HG02870 (cell line): ENCODE data around the gene SNX33.
"Not testable (repeated sequence)": the region's sequence is repeated elsewhere in the genome, so short reads cannot be mapped to it uniquely, and the experiment has no call there.

Source experiments
- ATAC-seq: cut with Tn5 transposase; IDR thresholded peaks from one replicate; pipeline ENCODE4 v1.9.1; 2021; ENCODE audit warnings: mild to moderate bottlenecking, moderate library complexity; ENCODE audit not compliant: unreplicated experiment

The SNX33 gene

DNA sequence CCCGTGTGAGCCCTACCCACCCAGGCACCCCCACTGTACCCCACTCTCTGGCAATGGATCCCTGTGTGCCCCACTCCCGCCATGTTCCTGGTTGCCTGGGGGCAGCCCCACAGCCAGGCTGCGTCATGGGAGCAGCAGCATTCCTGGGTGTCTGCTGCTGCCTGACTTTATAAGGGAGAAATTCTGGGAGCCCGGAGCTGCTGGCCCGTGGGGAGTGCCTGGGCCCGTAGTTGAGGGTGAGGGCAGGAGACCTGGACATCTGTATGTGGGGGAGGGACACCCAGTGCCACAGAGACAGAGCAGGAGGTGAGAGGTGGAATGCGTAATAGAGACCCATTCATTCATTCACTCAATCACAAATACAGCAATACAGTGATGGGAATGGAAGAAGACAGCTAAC, 49.8 kb downstream of the SNX33 start:
- no peak for ATAC-seq

DNA sequence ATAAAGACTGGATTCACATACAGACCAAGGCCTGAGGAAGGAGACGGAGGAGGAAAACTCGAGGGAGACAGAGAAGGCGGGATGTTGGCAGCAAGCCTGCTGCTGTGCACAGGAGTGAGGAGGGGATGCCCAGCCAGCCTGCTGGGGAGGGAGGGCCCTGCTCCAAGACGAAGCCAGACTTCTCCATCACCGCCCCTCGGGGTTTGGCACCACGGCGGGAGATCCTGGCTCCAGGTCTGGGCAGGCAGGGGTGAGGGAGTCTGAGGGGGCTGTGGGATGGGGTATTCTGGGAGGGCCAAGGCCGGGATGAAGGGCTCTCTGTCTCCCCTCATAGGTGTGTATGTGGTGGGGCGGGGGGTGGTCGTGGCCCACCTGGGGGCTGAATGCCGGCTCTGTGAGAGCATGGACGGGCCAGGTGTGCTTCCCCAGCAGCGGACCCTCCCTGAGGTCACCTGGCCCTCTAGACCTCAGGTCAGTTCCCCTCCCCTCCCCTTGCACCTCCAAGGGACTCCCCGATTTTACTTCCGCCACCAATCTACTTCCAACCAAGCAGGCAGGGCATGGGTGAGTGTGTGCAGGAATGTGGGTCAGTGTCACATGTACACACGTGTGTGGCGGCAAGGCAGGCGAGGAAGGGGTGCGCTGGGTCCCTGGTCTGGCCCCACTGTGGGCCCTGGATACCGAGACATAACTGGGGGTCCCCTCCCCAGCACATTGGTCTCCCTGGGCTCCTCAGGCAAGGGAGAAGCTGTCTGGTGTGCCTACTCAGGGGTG, 50.4 kb downstream of the SNX33 start:
- not testable (repeated sequence) for ATAC-seq

DNA sequence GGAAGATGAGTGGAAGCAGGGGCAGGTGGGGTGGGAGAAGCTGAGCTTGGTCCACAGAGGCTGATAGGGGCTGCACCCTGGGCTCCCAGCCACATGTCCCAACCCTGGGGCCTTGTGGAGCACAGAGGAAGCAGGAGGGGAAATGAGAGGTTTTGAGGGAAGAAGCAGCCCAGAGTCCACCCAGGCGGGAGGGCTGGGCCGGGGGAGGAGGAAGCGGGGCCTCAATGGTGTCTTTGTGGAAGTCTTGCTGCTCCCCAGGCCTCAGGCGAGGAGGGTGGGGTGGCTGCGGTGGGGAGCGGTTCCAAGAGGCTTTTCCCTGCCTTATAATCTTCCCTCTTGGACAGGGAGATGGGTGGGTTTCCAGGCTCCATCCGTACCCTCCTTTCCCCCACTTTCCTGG, 51.8 kb downstream of the SNX33 start:
- ATAC-seq = not testable (repeated sequence)

DNA sequence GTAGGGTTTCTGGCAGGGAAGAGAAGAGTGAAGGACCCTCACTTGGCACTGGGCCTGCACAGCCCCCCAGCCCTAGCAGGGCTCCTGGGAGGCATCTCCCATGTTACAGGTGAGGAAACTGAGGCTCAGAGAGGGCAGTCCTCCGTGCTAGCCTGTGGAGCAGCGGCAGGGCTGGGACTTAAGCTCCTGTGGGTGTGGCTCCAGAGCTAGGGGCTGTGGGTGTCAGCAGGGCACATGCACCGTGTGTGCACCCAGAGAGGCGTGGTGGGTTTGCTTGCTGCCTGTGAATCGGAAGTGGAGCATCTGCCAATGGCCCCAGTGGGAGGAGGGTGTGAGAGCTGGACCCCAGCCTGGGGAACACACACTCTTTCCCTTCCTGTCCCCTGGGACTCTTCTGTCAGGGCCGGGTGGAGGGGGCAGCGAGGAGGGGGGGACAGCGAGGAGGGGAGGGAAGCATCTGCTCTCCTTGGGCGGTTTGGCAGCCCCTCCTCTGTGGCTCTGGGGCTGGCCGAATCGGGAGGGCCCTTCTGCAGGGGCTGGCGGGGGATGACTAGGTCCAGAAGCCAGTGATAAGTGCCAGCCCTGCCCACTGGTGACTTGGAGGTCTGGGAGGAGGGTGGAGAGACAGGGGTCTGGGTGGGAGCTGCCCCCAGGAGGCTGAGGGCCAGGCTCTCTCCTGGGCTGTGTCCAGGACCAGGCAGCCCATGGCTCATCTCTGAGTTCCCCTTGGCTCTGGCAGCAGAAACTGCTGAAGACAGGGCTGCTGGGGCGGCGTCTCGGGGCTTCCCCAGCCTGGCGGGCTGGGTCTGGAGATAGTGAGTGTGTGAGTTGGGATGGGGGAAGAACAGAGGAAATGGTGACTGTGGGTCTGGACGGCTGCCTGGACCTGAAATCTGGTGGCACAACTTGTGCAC, 52.5 kb downstream of the SNX33 start:
- not testable (repeated sequence) for ATAC-seq

GRCh38 chr15:75701071-75702003, 53.6 kb downstream of the SNX33 start:
- ATAC-seq = not testable (repeated sequence)

DNA sequence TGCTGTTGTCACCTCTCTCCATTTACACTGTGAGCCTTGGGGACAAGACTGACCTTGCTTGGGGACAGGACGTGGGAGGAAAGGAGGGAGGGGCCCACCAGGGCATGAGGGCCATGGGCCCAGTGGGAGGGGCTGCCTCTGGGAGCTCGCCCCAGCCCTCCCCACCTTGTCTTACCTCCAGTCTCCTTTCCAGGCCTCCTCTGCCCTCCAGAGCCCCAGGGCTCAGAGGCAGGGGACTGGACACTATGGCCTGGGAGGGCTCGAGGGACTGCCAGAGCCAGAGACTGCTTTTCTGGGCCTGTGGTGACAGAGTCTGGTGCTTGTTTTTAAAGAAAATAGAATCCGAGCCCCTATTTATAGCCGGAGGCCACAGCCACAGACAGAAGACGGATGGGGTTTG, 54.7 kb downstream of the SNX33 start:
- ATAC-seq = no peak

DNA sequence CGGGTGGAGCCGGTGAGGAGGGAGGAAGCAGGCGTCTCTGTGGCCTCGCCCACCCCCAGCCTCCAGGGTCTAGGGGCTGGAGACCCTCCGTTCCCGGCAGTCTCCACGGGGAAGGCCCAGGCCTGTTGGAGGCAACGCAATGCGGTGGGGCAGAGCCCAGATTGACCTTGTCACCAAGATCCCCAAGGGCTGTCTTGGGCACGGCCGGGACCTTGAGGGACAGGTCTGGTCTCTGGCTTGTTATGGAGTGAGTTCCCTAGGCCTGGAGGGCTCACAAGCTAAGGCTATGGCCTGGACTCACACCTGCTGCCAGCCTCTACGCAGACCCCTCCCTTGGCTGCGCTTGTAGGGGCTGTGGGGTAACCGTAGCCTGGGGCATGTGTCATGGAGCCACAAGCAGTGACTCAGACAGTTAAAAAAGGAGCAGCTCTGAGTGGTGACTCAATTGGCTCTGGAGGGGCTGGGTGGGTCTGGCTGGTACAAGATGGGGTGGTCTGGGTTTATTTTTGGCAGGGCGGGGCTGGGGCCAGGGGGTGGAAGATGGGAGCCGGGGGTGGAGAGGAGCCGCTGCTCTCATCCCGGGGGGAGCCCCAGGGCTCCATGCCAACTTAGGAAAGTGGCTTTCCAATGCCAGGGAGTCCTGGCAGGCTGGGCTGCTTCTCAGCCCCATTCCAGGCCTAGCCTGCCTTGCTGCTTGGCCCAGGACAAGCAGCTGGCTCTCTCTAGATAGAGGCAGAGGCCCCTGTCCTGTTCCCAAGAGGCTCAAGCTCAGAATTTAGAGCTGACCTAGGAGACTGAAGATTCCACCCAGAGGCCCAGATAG, 55.9 kb downstream of the SNX33 start:
- not testable (repeated sequence) for ATAC-seq

DNA sequence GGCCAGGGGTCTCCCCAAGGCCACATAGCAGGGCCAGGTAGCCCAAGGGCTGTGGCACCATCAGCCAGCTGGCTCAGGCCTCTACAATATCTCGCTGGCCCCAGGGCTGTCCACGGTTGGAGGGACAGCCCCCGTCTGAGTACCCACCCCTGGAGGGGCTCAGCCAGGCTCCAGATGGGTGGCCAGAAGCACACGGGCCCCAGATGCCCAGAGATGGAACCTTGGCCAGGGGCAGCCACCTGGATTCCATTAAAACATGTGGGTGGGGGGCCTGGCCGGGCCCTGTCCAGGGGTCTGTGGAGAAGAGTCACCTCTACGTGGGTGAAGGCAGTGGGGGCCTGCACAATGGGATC, 56.5 kb downstream of the SNX33 start:
- ATAC-seq = no peak

DNA sequence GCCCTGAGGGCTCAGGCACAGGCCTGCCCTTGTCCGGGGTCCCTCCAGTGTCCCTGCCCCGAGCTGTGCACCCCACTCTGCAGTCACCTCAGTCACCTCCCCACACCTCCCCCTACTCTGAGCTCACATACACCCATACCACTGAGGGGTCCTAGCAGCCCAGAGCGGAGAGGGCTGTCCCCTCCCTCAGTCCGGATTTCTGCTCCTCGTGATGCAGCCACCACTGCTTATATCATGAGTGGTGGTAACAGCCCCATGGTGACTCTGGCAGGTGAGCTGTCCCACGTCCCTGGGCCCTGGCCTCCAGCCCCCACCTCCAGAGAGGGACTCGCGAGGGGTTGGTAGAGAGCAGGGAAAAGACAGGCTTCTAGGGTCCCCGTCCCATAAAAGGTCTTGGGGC, 56.9 kb downstream of the SNX33 start:
- ATAC-seq = no peak

GRCh38 chr15:75705375-75705774, 57.7 kb downstream of the SNX33 start:
- not testable (repeated sequence) for ATAC-seq

DNA sequence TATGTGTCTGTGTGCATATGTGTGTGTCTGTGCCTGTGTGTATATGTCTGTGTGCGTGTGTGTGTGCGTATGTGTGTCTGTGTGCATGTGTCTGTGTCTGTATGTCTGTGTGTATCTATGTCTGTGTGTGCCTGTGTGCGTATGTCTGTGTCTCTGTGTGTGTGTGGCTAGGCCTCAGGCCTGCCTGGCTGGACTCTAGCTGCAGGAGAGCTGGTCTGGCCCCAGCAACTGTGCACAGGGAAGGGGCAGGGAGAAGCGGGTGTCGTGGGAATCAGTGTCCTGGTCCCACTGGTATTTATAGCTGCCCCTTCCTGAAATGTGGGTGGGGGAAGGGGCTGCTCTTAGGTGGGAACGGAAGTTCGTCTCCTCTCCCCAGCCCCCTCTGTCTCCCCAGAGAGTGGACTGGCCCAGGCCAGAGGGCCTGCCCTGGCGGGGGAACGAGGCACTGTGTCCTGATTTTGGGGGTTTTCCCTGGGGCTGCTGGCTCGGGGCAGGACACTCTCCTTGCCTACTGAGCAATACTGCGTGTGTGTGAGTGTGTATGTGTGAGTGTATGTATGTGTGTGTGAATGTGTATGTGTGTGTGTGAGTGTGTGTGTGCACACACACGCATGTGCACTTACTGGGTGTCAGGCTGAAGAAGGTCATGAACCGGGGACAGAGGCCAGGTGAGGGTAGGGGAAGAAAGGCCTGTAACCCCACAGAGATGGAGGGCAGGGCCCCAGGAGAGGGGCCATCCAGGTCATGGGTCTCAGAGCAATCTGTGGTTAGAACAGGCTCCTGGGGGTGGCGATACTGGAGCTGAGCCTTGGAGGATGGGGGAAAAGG, 58.4 kb downstream of the SNX33 start:
- no peak for ATAC-seq

DNA sequence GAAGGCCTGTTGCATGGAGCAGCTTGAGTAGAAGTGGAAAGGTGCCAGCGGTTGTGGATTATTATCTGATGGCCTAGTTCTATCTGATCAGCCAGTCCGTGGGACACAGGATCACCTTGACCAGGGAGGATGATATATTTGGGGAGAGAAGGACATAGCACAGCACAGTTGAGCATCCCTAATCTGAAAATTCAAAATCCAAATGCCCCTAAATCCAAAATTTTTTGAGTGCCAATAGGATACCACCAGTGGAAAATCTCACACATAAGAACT, 58.9 kb downstream of the SNX33 start:
- no peak for ATAC-seq

DNA sequence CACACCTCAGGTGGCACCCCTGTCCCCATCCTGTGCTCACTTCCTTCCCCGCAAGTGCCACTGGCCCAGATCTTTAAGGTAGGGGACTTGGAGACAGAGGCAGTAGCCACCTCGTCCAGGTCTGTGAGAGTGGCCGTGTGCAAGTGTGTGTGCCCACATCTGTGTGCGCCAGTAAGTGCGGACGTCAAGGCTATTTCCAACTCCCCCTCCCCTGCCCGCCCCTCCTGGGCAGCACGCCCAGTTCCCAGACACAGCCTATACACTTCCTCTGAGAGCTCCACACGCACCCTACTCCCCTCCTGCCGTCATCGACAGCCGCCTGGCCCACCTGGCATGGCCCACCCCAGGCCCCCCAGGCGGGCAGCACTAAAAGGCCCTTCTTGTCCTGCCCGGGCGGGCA, 61.7 kb downstream of the SNX33 start:
- ATAC-seq = not testable (repeated sequence)

GRCh38 chr15:75710874-75711273, 63.2 kb downstream of the SNX33 start:
- not testable (repeated sequence) for ATAC-seq

GRCh38 chr15:75711495-75711894, 63.8 kb downstream of the SNX33 start:
- ATAC-seq = not testable (repeated sequence)
